ENCODE data around the gene TMCC2.

- TF ChIP-seq CTCF (conservative IDR thresholded peaks at IDR 0.05; ENCODE audit: low read depth, low read length): no peak
- no peak for TF ChIP-seq EZH2 (IDR thresholded peaks at IDR 0.05; ENCODE audit: borderline replicate concordance, low read depth, low read length, poor library complexity, severe bottlenecking)
These were observed 76.9 kb downstream of the TMCC2 start for GRCh38 chr1:205304695-205305070.

Data from A673 (cell line).